Suprapubic skin (tissue), 4 donors: Measurements from ENCODE around the gene SLIT1. TPM values are rescaled to one million over a fixed set of nuclear protein-coding genes. Genes with fewer than 3 reads are reported as not detected.

Experiments
- DNase-seq, 2 donors: peaks; one replicate each; pipeline ENCODE4 v3.0.0-alpha.2; 2019; ENCODE audit warnings: low spot score in 2 of 2
- H3K27ac ChIP-seq: fragments of 200-600 bp; sonication (generic); one replicate; pipeline ENCODE4 v1.5.1; 2019
- H3K27me3 ChIP-seq: fragments of 200-600 bp; sonication (generic); one replicate; pipeline ENCODE4 v1.5.1; 2019
- H3K36me3 ChIP-seq: fragments of 200-600 bp; sonication (generic); one replicate; pipeline ENCODE4 v1.5.1; 2019
- H3K4me1 ChIP-seq: fragments of 200-600 bp; sonication (generic); one replicate; pipeline ENCODE4 v1.5.1; 2019
- H3K4me3 ChIP-seq: fragments of 200-600 bp; sonication (generic); one replicate; pipeline ENCODE4 v1.5.1; 2019; ENCODE audit warnings: mild to moderate bottlenecking
- H3K9me3 ChIP-seq: fragments of 200-600 bp; sonication (generic); one replicate; pipeline ENCODE4 v1.5.1; 2019
- CTCF ChIP-seq, 2 donors: fragments of 200-600 bp in 1 of 2; fragments of 450-650 bp in 1 of 2; sonication (generic) in 1 of 2; IDR thresholded peaks; one replicate each; pipeline ENCODE4 v1.5.1; 2016 to 2019; ENCODE audit warnings: antibody characterized with exemption in 2 of 2, mild to moderate bottlenecking in 1 of 2, moderate library complexity in 1 of 2
- EP300 ChIP-seq: sonication (generic); formaldehyde crosslinking; IDR thresholded peaks from one replicate; pipeline ENCODE4 v1.6.1; 2017; ENCODE audit warnings: antibody characterized with exemption
- POLR2A ChIP-seq, 2 donors: fragments of 450-650 bp; IDR thresholded peaks; one replicate each; pipeline ENCODE4 v1.6.1; 2017; ENCODE audit warnings: antibody characterized with exemption in 2 of 2, mild to moderate bottlenecking in 2 of 2, moderate library complexity in 2 of 2
- POLR2AphosphoS5 ChIP-seq, 3 donors: sonication (generic); formaldehyde crosslinking; IDR thresholded peaks; one replicate each; pipeline ENCODE4 v1.6.1; 2017; ENCODE audit warnings: antibody characterized with exemption in 3 of 3
- WGBS: methylation state at CpG from one replicate; pipeline ENCODE4 v1.1.5; 2018; 5-methylcytosine and 5-hydroxymethylcytosine counted together
- total RNA-seq, 4 donors: library from RNA; depleted of rRNA; stranded (reverse); fragments of >200 nt; gene quantifications; one replicate each; pipeline ENCODE4 v1.1.0, GENCODE V29; 2016

The SLIT1 gene
- total RNA-seq, 4 donors from 2014 or later = 0.10 to 0.40 (median 0.11) TPM; not detected in 1

GRCh38 chr10:97115846-97116245 lies 69.9 kb downstream of the SLIT1 start:
- WGBS = 83% methylated on average over 2 of the region's 2 CpGs
- H3K27me3 ChIP-seq = peaks cover 24% of the 10 kb centered on the region
- H3K27ac ChIP-seq = no peak overlapping the region
- no peaks in the 10 kb centered on the region for H3K4me1 ChIP-seq
- DNase-seq = no peak
- H3K36me3 ChIP-seq = no peaks in the 10 kb centered on the region
- no peak for TF ChIP-seq POLR2AphosphoS5 (IDR thresholded peaks at IDR 0.05)
- TF ChIP-seq POLR2A (IDR thresholded peaks at IDR 0.05) = no peak
- no peak for TF ChIP-seq CTCF (IDR thresholded peaks at IDR 0.05)
- TF ChIP-seq EP300 = no peak
- no peak overlapping the region for H3K4me3 ChIP-seq
- no peaks in the 10 kb centered on the region for H3K9me3 ChIP-seq

GRCh38 chr10:97111615-97112014 lies 74.1 kb downstream of the SLIT1 start:
- H3K36me3 ChIP-seq = no peaks in the 10 kb centered on the region
- H3K27me3 ChIP-seq = peaks cover 39% of the 10 kb centered on the region
- no peak for TF ChIP-seq EP300
- TF ChIP-seq POLR2A (IDR thresholded peaks at IDR 0.05) = no peak
- no peak for TF ChIP-seq CTCF (IDR thresholded peaks at IDR 0.05)
- no peak for TF ChIP-seq POLR2AphosphoS5 (IDR thresholded peaks at IDR 0.05)
- DNase-seq = no peak
- no peaks in the 10 kb centered on the region for H3K4me1 ChIP-seq
- no peaks in the 10 kb centered on the region for H3K9me3 ChIP-seq
- 65% methylated on average over 11 of the region's 11 CpGs for WGBS
- no peak overlapping the region for H3K27ac ChIP-seq
- no peak overlapping the region for H3K4me3 ChIP-seq

- H3K36me3 ChIP-seq = no peaks in the 10 kb centered on the region
- H3K4me1 ChIP-seq = no peaks in the 10 kb centered on the region
- H3K4me3 ChIP-seq = no peak overlapping the region
- no peaks in the 10 kb centered on the region for H3K9me3 ChIP-seq
- TF ChIP-seq EP300 (no peak), POLR2A (IDR thresholded peaks at IDR 0.05) (no peak), POLR2AphosphoS5 (IDR thresholded peaks at IDR 0.05) (no peak), CTCF (IDR thresholded peaks at IDR 0.05) (no peak)
- no peak for DNase-seq
- H3K27ac ChIP-seq = no peak overlapping the region
- 36% methylated on average over 6 of the region's 6 CpGs for WGBS
- H3K27me3 ChIP-seq = peaks cover 42% of the 10 kb centered on the region
Observed at GRCh38 chr10:97109547-97109946, 76.2 kb downstream of the SLIT1 start.

- no peak for DNase-seq
- H3K27me3 ChIP-seq = peaks cover 50% of the 10 kb centered on the region
- no peaks in the 10 kb centered on the region for H3K4me1 ChIP-seq
- no peak overlapping the region for H3K4me3 ChIP-seq
- H3K27ac ChIP-seq = no peak overlapping the region
- 79% methylated on average over 5 of the region's 5 CpGs for WGBS
- no peaks in the 10 kb centered on the region for H3K9me3 ChIP-seq
- H3K36me3 ChIP-seq = no peaks in the 10 kb centered on the region
- TF ChIP-seq POLR2A (IDR thresholded peaks at IDR 0.05) (no peak), POLR2AphosphoS5 (IDR thresholded peaks at IDR 0.05) (no peak), EP300 (no peak), CTCF (IDR thresholded peaks at IDR 0.05) (no peak)
Observed at GRCh38 chr10:97107551-97107950, 78.2 kb downstream of the SLIT1 start.

GRCh38 chr10:97106207-97106606 lies 79.6 kb downstream of the SLIT1 start:
- H3K4me1 ChIP-seq = no peaks in the 10 kb centered on the region
- no peak overlapping the region for H3K27ac ChIP-seq
- no peak overlapping the region for H3K4me3 ChIP-seq
- TF ChIP-seq EP300 (no peak), CTCF (IDR thresholded peaks at IDR 0.05) (no peak), POLR2A (IDR thresholded peaks at IDR 0.05) (no peak), POLR2AphosphoS5 (IDR thresholded peaks at IDR 0.05) (no peak)
- WGBS = 72% methylated on average over 6 of the region's 6 CpGs
- no peaks in the 10 kb centered on the region for H3K9me3 ChIP-seq
- peaks cover 47% of the 10 kb centered on the region for H3K27me3 ChIP-seq
- no peak for DNase-seq
- H3K36me3 ChIP-seq = no peaks in the 10 kb centered on the region
